PFSK-1 (cell line): ENCODE results near the gene BCAR3.

ENCODE experiments used
- FOXP2 ChIP-seq: optimal IDR thresholded peaks from 2 replicates; pipeline ENCODE3; 2011; ENCODE audit warnings: borderline replicate concordance, control low read depth, inconsistent platforms; ENCODE audit not compliant: insufficient read depth; ENCODE audit errors: extremely low read length, extremely low read depth
- POLR2AphosphoS5 ChIP-seq: IDR thresholded peaks from 2 replicates; pipeline ENCODE4 v1.6.1; 2012; ENCODE audit warnings: low read depth, mild to moderate bottlenecking, control low read depth, low read length, moderate library complexity
- SIN3A ChIP-seq: IDR thresholded peaks from 2 replicates; pipeline ENCODE4 v1.6.1; 2012; ENCODE audit warnings: mild to moderate bottlenecking, low read length, moderate library complexity, borderline replicate concordance; ENCODE audit not compliant: insufficient read depth
- TAF1 ChIP-seq: IDR thresholded peaks from 2 replicates; pipeline ENCODE4 v1.6.1; 2012; ENCODE audit warnings: low read length, control low read depth, borderline replicate concordance; ENCODE audit not compliant: insufficient read depth
- TF ChIP-seq, protein P1 (sequence below), 2 experiments: IDR thresholded peaks; 2 replicates each; pipeline versions ENCODE4 v1.6.1 to v1.8.0; 2011 to 2012; ENCODE audit warnings: low read depth in 2 of 2, low read length in 2 of 2, control low read depth in 1 of 2, inconsistent platforms in 1 of 2, mild to moderate bottlenecking in 1 of 2, moderate library complexity in 1 of 2; ENCODE audit not compliant: insufficient read depth in 1 of 2

BCAR3 gene

DNA sequence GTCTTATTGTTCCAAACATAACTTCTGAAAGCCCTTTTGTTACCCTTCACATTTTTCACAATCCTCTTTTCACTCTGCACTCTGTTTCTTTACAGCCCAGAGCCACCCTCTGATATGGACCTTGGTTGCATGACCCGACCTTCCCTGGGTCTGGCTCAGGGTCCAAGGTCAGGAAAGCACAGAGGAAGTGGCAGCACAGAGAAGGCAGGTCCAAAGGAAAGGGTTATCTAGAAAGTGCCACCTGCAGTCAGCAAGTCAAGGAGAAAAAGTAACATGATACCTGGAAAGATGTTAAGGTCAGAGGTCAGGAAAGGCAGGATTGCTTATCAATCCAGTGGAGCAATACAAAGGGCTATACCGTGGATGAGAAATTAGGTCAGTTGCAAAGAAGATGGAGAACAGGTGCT lies 18.4 kb downstream of the BCAR3 start:
- TF ChIP-seq FOXP2: no peak
- TF ChIP-seq, protein P1, sequence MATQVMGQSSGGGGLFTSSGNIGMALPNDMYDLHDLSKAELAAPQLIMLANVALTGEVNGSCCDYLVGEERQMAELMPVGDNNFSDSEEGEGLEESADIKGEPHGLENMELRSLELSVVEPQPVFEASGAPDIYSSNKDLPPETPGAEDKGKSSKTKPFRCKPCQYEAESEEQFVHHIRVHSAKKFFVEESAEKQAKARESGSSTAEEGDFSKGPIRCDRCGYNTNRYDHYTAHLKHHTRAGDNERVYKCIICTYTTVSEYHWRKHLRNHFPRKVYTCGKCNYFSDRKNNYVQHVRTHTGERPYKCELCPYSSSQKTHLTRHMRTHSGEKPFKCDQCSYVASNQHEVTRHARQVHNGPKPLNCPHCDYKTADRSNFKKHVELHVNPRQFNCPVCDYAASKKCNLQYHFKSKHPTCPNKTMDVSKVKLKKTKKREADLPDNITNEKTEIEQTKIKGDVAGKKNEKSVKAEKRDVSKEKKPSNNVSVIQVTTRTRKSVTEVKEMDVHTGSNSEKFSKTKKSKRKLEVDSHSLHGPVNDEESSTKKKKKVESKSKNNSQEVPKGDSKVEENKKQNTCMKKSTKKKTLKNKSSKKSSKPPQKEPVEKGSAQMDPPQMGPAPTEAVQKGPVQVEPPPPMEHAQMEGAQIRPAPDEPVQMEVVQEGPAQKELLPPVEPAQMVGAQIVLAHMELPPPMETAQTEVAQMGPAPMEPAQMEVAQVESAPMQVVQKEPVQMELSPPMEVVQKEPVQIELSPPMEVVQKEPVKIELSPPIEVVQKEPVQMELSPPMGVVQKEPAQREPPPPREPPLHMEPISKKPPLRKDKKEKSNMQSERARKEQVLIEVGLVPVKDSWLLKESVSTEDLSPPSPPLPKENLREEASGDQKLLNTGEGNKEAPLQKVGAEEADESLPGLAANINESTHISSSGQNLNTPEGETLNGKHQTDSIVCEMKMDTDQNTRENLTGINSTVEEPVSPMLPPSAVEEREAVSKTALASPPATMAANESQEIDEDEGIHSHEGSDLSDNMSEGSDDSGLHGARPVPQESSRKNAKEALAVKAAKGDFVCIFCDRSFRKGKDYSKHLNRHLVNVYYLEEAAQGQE (IDR thresholded peaks at IDR 0.05; ENCODE audit: insufficient read depth in 1 of 2, low read depth in 2 of 2, low read length in 2 of 2): no peak
- no peak for TF ChIP-seq TAF1
- no peak for TF ChIP-seq POLR2AphosphoS5
- no peak for TF ChIP-seq SIN3A

DNA sequence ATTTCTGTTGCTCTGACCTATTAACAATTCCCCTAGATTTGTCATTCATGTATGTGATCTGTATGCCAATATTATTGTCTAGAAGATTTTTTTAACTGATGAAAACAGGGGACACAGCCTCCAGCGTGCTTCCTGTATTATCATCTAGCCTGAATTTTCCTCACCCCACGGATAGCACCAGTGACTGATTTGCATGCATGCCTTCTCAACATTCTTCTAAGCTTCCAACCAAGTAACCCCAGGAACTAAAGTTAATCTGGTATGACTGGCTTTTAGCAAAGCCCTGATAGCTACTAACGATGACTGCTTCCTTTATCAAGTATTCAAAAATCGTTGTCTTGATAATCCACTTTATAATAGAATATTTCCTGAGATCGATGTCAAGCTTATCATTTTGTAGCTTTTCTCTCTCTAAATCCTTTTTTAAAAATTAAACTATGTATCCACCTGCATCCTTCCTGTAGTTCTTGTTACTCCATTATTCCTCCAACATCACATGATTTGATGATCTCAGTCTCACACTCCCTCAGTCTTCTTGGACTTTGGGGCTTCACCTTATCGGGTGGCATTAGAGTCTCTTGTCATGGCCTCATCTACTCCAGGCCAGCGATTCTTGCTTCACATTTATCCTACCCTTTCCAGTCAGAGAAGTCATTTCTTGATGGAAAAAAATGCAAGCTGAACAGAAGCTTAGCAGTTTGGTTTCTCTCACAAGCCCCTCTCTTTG lies 19.0 kb downstream of the BCAR3 start:
- TF ChIP-seq SIN3A: no peak
- TF ChIP-seq FOXP2: no peak
- TF ChIP-seq, protein P1 (IDR thresholded peaks at IDR 0.05; ENCODE audit: insufficient read depth in 1 of 2, low read depth in 2 of 2, low read length in 2 of 2): no peak
- no peak for TF ChIP-seq POLR2AphosphoS5
- no peak for TF ChIP-seq TAF1

DNA sequence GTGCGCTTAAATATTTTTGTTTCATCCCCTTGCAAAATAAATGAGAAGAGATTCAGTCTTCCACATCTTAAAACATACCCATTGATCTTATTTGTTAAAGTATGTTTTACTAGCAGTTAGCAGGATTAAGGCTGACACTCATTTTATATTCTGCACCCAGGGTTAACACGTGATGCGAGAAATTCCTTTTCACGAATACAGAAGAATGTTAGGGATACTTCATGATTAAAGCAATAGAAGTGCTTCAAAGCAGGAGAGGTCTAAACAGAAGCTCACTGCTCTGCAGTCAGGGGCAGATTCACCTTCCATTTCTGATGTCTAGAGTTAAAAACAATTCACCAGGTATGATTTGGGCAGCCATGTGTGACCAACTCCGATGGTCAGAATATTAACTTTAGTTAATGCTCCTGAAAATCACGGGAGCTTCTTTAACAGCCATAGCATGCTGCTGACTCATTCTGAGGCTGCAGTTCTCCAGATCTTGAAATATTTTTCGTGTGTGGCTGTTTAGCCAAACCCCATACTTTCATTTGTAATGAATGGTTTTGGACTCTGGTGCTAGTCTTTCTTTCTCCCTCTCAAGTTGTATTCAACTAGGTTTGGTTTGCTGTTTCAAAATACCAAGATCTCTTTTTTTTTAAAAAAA lies 19.7 kb downstream of the BCAR3 start:
- TF ChIP-seq, protein P1 (IDR thresholded peaks at IDR 0.05; ENCODE audit: insufficient read depth in 1 of 2, low read depth in 2 of 2, low read length in 2 of 2): no peak

DNA sequence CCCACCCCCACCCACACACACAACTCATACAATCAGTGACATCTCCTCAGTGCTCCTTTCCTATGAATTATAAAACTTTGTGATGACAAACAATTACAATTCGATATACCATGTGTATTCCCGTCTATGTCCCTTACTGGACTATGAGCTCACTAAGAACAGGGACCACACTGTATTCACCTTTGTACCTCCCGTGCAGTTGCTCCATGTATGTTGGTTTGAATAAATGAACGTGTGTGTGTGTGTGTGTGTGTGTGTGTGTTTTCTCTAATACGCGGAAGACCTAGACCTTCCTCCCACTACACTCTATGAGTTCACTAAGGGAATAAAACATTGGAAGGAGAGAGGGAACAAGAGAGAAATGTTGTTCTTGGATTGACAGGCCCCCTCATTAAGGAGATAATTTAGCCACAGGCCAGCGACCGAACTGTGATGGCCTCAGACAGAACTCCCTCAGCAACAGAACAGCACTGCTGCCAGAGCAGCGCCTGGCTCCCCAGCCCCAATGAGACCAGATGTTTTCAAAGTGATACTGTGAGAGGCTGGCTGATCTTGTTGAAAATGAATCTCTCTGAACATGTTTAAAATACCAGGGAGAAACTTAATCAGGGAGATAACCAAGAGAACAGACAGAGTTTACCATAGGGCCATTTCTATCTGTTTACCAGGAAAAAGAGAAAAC lies 21.7 kb downstream of the BCAR3 start:
- TF ChIP-seq TAF1 (no peak), SIN3A (no peak), POLR2AphosphoS5 (no peak), FOXP2 (no peak)
- TF ChIP-seq, protein P1 (IDR thresholded peaks at IDR 0.05; ENCODE audit: insufficient read depth in 1 of 2, low read depth in 2 of 2, low read length in 2 of 2): no peak
